ENCODE results near the gene PTPRM.

PTPRM gene

DNA sequence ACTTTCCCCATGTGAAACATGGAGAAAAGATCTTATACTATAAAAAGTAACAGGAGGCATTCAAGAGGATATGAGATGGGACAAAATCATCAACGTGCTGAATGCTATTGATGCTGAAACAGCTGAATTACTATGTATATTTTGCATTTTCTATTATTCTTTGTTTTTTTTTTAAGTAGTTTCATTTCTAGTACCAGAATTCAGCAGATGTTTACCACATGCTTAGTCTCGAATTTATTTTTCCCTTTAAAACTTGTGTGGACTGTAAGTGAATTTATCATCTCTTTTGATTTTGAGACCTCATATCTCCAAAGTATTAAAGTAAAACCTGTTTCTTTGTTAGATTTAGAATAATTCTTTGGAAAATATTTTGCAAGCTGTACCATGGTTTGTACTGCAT, 205.8 kb downstream of the PTPRM start:
- Histone ChIP-seq H3K27ac (ENCODE audit: low read depth in 2 of 2, low read length in 2 of 2) (no peak overlapping the region), H3K9ac (ENCODE audit: low read depth in 1 of 2, low read length in 2 of 2) (no peak overlapping the region), H3K4me1 (ENCODE audit: control insufficient read depth in 2 of 2, insufficient read depth in 2 of 2, low read length in 2 of 2) (no peaks in the 10 kb centered on the region), H3K36me3 (ENCODE audit: control insufficient read depth in 2 of 2, insufficient read depth in 2 of 2, low read length in 2 of 2) (no peaks in the 10 kb centered on the region), H3K4me3 (ENCODE audit: low read length in 2 of 2) (no peak overlapping the region), H3K27me3 (ENCODE audit: control insufficient read depth in 2 of 2, insufficient read depth in 2 of 2, low read length in 2 of 2) (no peaks in the 10 kb centered on the region), H3K9me3 (ENCODE audit: control insufficient read depth in 2 of 2, low read length in 2 of 2) (no peaks in the 10 kb centered on the region)

GRCh38 chr18:7775128-7775527, 208.0 kb downstream of the PTPRM start:
- Histone ChIP-seq H3K9me3 (ENCODE audit: control insufficient read depth in 2 of 2, low read length in 2 of 2) (no peaks in the 10 kb centered on the region), H3K4me1 (ENCODE audit: control insufficient read depth in 2 of 2, insufficient read depth in 2 of 2, low read length in 2 of 2) (no peaks in the 10 kb centered on the region), H3K27me3 (ENCODE audit: control insufficient read depth in 2 of 2, insufficient read depth in 2 of 2, low read length in 2 of 2) (no peaks in the 10 kb centered on the region), H3K4me3 (ENCODE audit: low read length in 2 of 2) (no peak overlapping the region), H3K9ac (ENCODE audit: low read depth in 1 of 2, low read length in 2 of 2) (no peak overlapping the region), H3K36me3 (ENCODE audit: control insufficient read depth in 2 of 2, insufficient read depth in 2 of 2, low read length in 2 of 2) (no peaks in the 10 kb centered on the region), H3K27ac (ENCODE audit: low read depth in 2 of 2, low read length in 2 of 2) (no peak overlapping the region)

DNA sequence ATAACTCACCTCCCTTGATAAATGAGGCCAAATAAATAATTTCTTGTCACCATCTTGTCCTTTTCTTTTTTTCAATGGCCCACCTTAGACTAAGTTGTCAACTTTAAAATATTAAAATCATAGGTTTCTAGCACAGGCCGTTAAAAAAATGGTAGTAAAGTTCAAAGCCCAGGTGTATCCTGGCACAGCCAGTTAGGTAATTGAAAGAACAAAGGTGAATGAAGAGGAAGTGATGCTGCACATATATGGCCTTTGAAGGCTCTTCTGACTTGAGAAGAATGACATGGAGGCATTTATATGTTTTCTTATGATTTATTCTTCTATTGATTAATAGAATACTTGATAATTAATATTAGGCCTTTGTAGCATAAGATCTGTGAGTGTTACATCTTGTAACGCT, 208.7 kb downstream of the PTPRM start:
- H3K27me3 ChIP-seq (ENCODE audit: control insufficient read depth in 2 of 2, insufficient read depth in 2 of 2, low read length in 2 of 2) = no peaks in the 10 kb centered on the region
- H3K27ac ChIP-seq (ENCODE audit: low read depth in 2 of 2, low read length in 2 of 2) = no peak overlapping the region
- H3K4me1 ChIP-seq (ENCODE audit: control insufficient read depth in 2 of 2, insufficient read depth in 2 of 2, low read length in 2 of 2) = no peaks in the 10 kb centered on the region
- no peaks in the 10 kb centered on the region for H3K9me3 ChIP-seq (ENCODE audit: control insufficient read depth in 2 of 2, low read length in 2 of 2)
- no peaks in the 10 kb centered on the region for H3K36me3 ChIP-seq (ENCODE audit: control insufficient read depth in 2 of 2, insufficient read depth in 2 of 2, low read length in 2 of 2)
- H3K4me3 ChIP-seq (ENCODE audit: low read length in 2 of 2) = no peak overlapping the region
- H3K9ac ChIP-seq (ENCODE audit: low read depth in 1 of 2, low read length in 2 of 2) = no peak overlapping the region

DNA sequence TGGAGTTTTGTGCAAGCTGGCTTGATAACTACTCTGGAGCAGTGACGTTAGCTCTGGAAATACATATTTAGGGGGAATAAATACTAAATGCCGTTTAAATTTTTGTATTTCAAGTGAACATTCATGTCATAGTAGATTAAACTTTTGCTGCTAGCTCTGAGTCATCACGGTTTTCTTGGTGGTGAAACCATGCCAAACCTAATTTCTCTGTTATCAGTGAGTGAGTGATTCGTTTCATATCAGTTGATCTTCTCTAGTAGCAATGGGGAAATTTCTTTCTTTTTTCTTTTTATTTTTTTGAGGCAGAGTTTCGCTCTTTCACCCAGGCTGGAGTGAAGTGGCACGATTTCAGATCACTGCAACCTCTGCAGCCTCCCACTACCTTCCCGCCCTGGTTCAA, 211.1 kb downstream of the PTPRM start:
- Histone ChIP-seq H3K4me3 (ENCODE audit: low read length in 2 of 2) (no peak overlapping the region), H3K36me3 (ENCODE audit: control insufficient read depth in 2 of 2, insufficient read depth in 2 of 2, low read length in 2 of 2) (no peaks in the 10 kb centered on the region), H3K27me3 (ENCODE audit: control insufficient read depth in 2 of 2, insufficient read depth in 2 of 2, low read length in 2 of 2) (no peaks in the 10 kb centered on the region), H3K9ac (ENCODE audit: low read depth in 1 of 2, low read length in 2 of 2) (no peak overlapping the region), H3K27ac (ENCODE audit: low read depth in 2 of 2, low read length in 2 of 2) (no peak overlapping the region), H3K4me1 (ENCODE audit: control insufficient read depth in 2 of 2, insufficient read depth in 2 of 2, low read length in 2 of 2) (no peaks in the 10 kb centered on the region), H3K9me3 (ENCODE audit: control insufficient read depth in 2 of 2, low read length in 2 of 2) (no peaks in the 10 kb centered on the region)

DNA sequence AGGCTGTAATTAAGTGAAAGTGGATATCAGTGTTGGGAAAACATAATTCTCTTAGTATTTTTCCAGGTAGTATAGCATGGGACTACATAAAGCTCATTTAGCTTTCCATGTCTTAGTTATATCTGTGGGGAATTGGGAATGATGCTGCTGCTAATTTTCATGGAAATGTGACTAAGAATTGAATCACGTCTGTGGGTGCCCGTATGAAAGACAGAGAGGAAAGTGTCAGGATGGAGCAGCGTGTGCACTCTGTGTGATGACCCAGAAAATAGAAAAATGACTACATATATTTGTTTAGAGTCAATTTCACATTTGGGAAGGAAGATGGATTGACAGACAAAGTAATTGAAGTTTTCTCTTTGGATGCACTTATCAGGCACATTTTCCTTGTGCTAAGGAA, 212.1 kb downstream of the PTPRM start:
- Histone ChIP-seq H3K9ac (ENCODE audit: low read depth in 1 of 2, low read length in 2 of 2) (no peak overlapping the region), H3K27me3 (ENCODE audit: control insufficient read depth in 2 of 2, insufficient read depth in 2 of 2, low read length in 2 of 2) (no peaks in the 10 kb centered on the region), H3K4me3 (ENCODE audit: low read length in 2 of 2) (no peak overlapping the region), H3K27ac (ENCODE audit: low read depth in 2 of 2, low read length in 2 of 2) (no peak overlapping the region), H3K36me3 (ENCODE audit: control insufficient read depth in 2 of 2, insufficient read depth in 2 of 2, low read length in 2 of 2) (no peaks in the 10 kb centered on the region), H3K9me3 (ENCODE audit: control insufficient read depth in 2 of 2, low read length in 2 of 2) (no peaks in the 10 kb centered on the region), H3K4me1 (ENCODE audit: control insufficient read depth in 2 of 2, insufficient read depth in 2 of 2, low read length in 2 of 2) (no peaks in the 10 kb centered on the region)

DNA sequence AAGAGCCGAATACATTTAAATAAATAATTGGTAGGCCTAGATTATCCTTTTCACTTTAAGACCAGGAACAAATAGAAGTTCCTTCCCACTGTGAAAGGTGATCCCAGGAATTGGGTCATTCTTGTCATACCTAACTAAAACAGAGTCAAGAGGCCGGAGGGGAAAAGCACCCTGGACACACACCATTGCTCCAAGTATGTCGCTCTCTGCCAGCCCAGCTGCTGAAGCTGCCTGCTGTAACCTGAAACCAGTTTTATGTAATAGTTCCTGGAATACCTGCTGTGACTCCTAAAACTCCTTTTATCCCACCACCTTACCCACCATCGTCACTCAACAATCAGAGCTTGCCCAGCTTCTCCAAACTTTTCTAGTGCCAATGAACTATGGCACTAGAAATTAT, 217.1 kb downstream of the PTPRM start:
- Histone ChIP-seq H3K36me3 (ENCODE audit: control insufficient read depth in 2 of 2, insufficient read depth in 2 of 2, low read length in 2 of 2) (no peaks in the 10 kb centered on the region), H3K4me1 (ENCODE audit: control insufficient read depth in 2 of 2, insufficient read depth in 2 of 2, low read length in 2 of 2) (no peaks in the 10 kb centered on the region), H3K27ac (ENCODE audit: low read depth in 2 of 2, low read length in 2 of 2) (no peak overlapping the region), H3K9ac (ENCODE audit: low read depth in 1 of 2, low read length in 2 of 2) (no peak overlapping the region), H3K9me3 (ENCODE audit: control insufficient read depth in 2 of 2, low read length in 2 of 2) (no peaks in the 10 kb centered on the region), H3K4me3 (ENCODE audit: low read length in 2 of 2) (no peak overlapping the region), H3K27me3 (ENCODE audit: control insufficient read depth in 2 of 2, insufficient read depth in 2 of 2, low read length in 2 of 2) (no peaks in the 10 kb centered on the region)

DNA sequence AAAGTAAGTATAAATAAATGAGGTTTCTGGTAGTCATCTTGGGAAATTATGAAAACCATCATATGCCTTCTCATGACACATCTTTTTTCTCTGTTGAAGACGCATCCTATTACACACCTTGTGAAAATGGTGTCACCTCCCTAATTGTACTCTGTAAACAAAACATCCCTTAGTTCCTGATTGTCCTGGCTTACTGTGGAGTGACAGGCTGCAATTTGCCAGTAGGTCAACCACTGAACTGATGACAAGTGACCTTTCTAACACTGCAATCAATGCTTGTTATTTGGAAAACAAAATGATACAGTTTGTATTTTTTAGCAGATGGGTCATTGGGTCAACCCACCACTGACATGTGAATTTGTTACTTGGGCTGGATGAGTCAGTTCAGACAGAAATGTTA, 219.5 kb downstream of the PTPRM start:
- Histone ChIP-seq H3K27ac (ENCODE audit: low read depth in 2 of 2, low read length in 2 of 2) (no peak overlapping the region), H3K27me3 (ENCODE audit: control insufficient read depth in 2 of 2, insufficient read depth in 2 of 2, low read length in 2 of 2) (no peaks in the 10 kb centered on the region), H3K36me3 (ENCODE audit: control insufficient read depth in 2 of 2, insufficient read depth in 2 of 2, low read length in 2 of 2) (no peaks in the 10 kb centered on the region), H3K9ac (ENCODE audit: low read depth in 1 of 2, low read length in 2 of 2) (no peak overlapping the region), H3K4me3 (ENCODE audit: low read length in 2 of 2) (no peak overlapping the region), H3K4me1 (ENCODE audit: control insufficient read depth in 2 of 2, insufficient read depth in 2 of 2, low read length in 2 of 2) (no peaks in the 10 kb centered on the region), H3K9me3 (ENCODE audit: control insufficient read depth in 2 of 2, low read length in 2 of 2) (no peaks in the 10 kb centered on the region)

- Histone ChIP-seq H3K4me1 (ENCODE audit: control insufficient read depth in 2 of 2, insufficient read depth in 2 of 2, low read length in 2 of 2) (no peaks in the 10 kb centered on the region), H3K4me3 (ENCODE audit: low read length in 2 of 2) (no peak overlapping the region), H3K36me3 (ENCODE audit: control insufficient read depth in 2 of 2, insufficient read depth in 2 of 2, low read length in 2 of 2) (no peaks in the 10 kb centered on the region), H3K9me3 (ENCODE audit: control insufficient read depth in 2 of 2, low read length in 2 of 2) (no peaks in the 10 kb centered on the region), H3K9ac (ENCODE audit: low read depth in 1 of 2, low read length in 2 of 2) (no peak overlapping the region), H3K27me3 (ENCODE audit: control insufficient read depth in 2 of 2, insufficient read depth in 2 of 2, low read length in 2 of 2) (no peaks in the 10 kb centered on the region), H3K27ac (ENCODE audit: low read depth in 2 of 2, low read length in 2 of 2) (no peak overlapping the region)
Measured at GRCh38 chr18:7787339-7787738, 220.2 kb downstream of the PTPRM start.

GRCh38 chr18:7789856-7790552, 222.9 kb downstream of the PTPRM start:
- no peaks in the 10 kb centered on the region for H3K27me3 ChIP-seq (ENCODE audit: control insufficient read depth in 2 of 2, insufficient read depth in 2 of 2, low read length in 2 of 2)
- no peak overlapping the region for H3K4me3 ChIP-seq (ENCODE audit: low read length in 2 of 2)
- no peaks in the 10 kb centered on the region for H3K9me3 ChIP-seq (ENCODE audit: control insufficient read depth in 2 of 2, low read length in 2 of 2)
- no peak overlapping the region for H3K27ac ChIP-seq (ENCODE audit: low read depth in 2 of 2, low read length in 2 of 2)
- H3K4me1 ChIP-seq (ENCODE audit: control insufficient read depth in 2 of 2, insufficient read depth in 2 of 2, low read length in 2 of 2) = no peaks in the 10 kb centered on the region
- no peaks in the 10 kb centered on the region for H3K36me3 ChIP-seq (ENCODE audit: control insufficient read depth in 2 of 2, insufficient read depth in 2 of 2, low read length in 2 of 2)
- no peak overlapping the region for H3K9ac ChIP-seq (ENCODE audit: low read depth in 1 of 2, low read length in 2 of 2)

DNA sequence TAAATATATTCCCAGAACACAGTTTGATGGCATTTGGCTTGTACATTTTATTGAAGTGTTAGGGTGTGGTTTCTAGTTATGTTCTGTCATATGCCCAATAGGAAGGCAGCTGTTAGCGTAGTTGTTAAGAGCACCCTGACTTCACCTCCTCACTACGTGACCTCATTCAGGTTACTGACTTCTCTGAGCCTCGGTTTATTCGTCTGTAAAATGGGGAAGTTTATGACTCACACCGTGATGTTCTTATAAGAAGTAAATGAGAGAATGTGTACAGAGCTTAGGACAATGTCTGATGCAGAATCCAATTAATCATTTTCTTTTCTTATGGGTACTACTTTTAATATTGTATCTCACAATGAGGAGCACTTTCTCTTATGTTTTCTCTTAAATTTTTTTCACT, 226.0 kb downstream of the PTPRM start:
- Histone ChIP-seq H3K27ac (ENCODE audit: low read depth in 2 of 2, low read length in 2 of 2) (no peak overlapping the region), H3K4me3 (ENCODE audit: low read length in 2 of 2) (no peak overlapping the region), H3K9me3 (ENCODE audit: control insufficient read depth in 2 of 2, low read length in 2 of 2) (no peaks in the 10 kb centered on the region), H3K9ac (ENCODE audit: low read depth in 1 of 2, low read length in 2 of 2) (no peak overlapping the region), H3K4me1 (ENCODE audit: control insufficient read depth in 2 of 2, insufficient read depth in 2 of 2, low read length in 2 of 2) (no peaks in the 10 kb centered on the region), H3K36me3 (ENCODE audit: control insufficient read depth in 2 of 2, insufficient read depth in 2 of 2, low read length in 2 of 2) (no peaks in the 10 kb centered on the region), H3K27me3 (ENCODE audit: control insufficient read depth in 2 of 2, insufficient read depth in 2 of 2, low read length in 2 of 2) (no peaks in the 10 kb centered on the region)
